Fibroblast of lung (primary cell): ENCODE measurements around the gene BUD23. TPM values are rescaled to one million over a fixed set of nuclear protein-coding genes. Genes with fewer than 3 reads are reported as not detected.

Experiments used
- DNase-seq, 2 donors: peaks; one replicate each; pipeline versions ENCODE4 v3.0.0 to v3.0.0-alpha.2; 2010; ENCODE audit warnings: low read depth in 2 of 2
- H2AFZ ChIP-seq: 2 replicates; pipeline ENCODE4 v1.5.1; 2012; ENCODE audit warnings: low read length, control low read depth, inconsistent platforms
- H3K27ac ChIP-seq: 2 replicates; pipeline ENCODE4 v1.5.1; 2011; ENCODE audit warnings: low read length, control low read depth; ENCODE audit not compliant: insufficient read depth
- H3K27me3 ChIP-seq: 2 replicates; pipeline ENCODE4 v1.5.1; 2011; ENCODE audit warnings: mild to moderate bottlenecking, low read length; ENCODE audit not compliant: control insufficient read depth, insufficient read depth
- H3K36me3 ChIP-seq: 2 replicates; pipeline ENCODE4 v1.5.1; 2011; ENCODE audit warnings: low read length; ENCODE audit not compliant: control insufficient read depth, insufficient read depth
- H3K4me1 ChIP-seq: 2 replicates; pipeline ENCODE4 v1.5.1; 2011; ENCODE audit warnings: low read length; ENCODE audit not compliant: control insufficient read depth, insufficient read depth; ENCODE audit errors: extremely low read depth
- H3K4me2 ChIP-seq: 2 replicates; pipeline ENCODE4 v1.5.1; 2011; ENCODE audit warnings: low read length, control low read depth; ENCODE audit not compliant: insufficient read depth; ENCODE audit errors: extremely low read depth
- H3K4me3 ChIP-seq, 4 experiments: fragments of 200-600 bp in 1 of 4; sonication (generic) in 1 of 4; replicated peaks in 1 of 4; 2 replicates each; pipeline ENCODE4 v1.5.1; 2011 to 2016; ENCODE audit warnings: low read length in 4 of 4, low read depth in 3 of 4, mild to moderate bottlenecking in 3 of 4, control low read depth in 2 of 4, inconsistent platforms in 1 of 4, mixed read lengths in 1 of 4; ENCODE audit not compliant: insufficient read depth in 1 of 4; ENCODE audit errors: control extremely low read depth in 1 of 4
- H3K79me2 ChIP-seq: 2 replicates; pipeline ENCODE4 v1.5.1; 2012; ENCODE audit warnings: mild to moderate bottlenecking, low read length, inconsistent platforms; ENCODE audit not compliant: control insufficient read depth, insufficient read depth
- H3K9ac ChIP-seq: 2 replicates; pipeline ENCODE4 v1.5.1; 2011; ENCODE audit warnings: mild to moderate bottlenecking, low read length, control low read depth; ENCODE audit not compliant: insufficient read depth
- H3K9me3 ChIP-seq: 2 replicates; pipeline ENCODE4 v1.5.1; 2012; ENCODE audit warnings: low read depth, low read length; ENCODE audit not compliant: control insufficient read depth, insufficient read depth
- H4K20me1 ChIP-seq: 2 replicates; pipeline ENCODE4 v1.5.1; 2011; ENCODE audit warnings: low read length; ENCODE audit not compliant: control insufficient read depth, insufficient read depth; ENCODE audit errors: extremely low read depth
- EZH2 ChIP-seq: IDR thresholded peaks from 2 replicates; pipeline ENCODE4 v1.5.1; 2012; ENCODE audit warnings: low read length, control low read depth, mild to moderate bottlenecking; ENCODE audit errors: missing control alignments
- polyA plus RNA-seq, 2 donors: library from polyadenylated mRNA; depleted of rRNA in 1 of 2; stranded (reverse) in 1 of 2; unstranded in 1 of 2; fragments of >200 nt; gene quantifications; 2 replicates each; pipeline ENCODE4 v1.2.1, GENCODE V29; 2011 to 2012; ENCODE audit warnings: missing spikeins in 1 of 2
- total RNA-seq: library from RNA; depleted of rRNA; stranded (reverse); fragments of >200 nt; gene quantifications from 2 replicates; pipeline ENCODE4 v1.2.1, GENCODE V29; 2014
- TF ChIP-seq, protein P1 (sequence below), 2 donors: IDR thresholded peaks in 1 of 2; conservative IDR thresholded peaks in 1 of 2; 1 replicate in 1 of 2; 2 replicates in 1 of 2; pipeline ENCODE4 v1.5.1; 2011 to 2012; ENCODE audit warnings: low read length in 2 of 2, control low read depth in 1 of 2, inconsistent platforms in 1 of 2, low read depth in 1 of 2, mild to moderate bottlenecking in 1 of 2

BUD23 gene
- total and polyA plus RNA-seq, 2 donors (not counting 1 experiment from before 2014, with no cell fraction given): 31.9 to 60.1 TPM

DNA sequence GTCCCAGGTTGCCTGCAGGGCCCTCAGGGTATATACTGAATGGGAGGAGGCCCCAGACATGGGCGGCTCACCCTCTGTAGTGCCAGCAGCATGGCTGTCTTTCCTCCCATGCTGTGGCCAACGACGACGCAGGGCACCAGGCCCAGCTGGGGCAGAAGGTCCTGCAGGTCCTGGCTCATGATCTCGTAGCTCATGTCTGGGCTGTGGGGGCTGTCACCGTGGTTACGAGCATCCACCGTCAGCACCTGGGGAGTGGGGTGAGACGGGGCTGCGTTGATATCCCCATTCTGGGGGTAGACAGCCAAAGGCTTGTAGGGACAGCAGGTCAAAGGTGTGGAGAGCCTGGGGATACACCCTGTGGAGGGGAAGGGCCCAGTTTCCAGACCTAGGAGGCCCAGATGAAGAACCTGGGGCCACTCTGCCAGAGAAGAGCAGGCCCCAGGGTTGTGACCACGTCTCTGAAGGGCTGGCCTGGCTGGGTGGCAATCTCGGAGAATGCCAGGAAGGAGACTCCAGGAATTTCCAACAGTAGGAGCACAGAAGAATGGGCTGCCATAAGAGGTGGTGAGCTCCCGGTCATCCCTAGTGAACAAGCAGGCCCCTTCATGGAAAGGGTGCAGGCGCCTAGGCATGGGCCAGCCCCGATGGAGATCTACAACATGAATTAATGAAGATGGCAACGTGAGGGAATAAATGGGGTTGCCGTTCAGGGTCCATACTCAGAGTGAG lies 54.3 kb downstream of the BUD23 start:
- DNase-seq: no peak
- no peak overlapping the region for H3K9ac ChIP-seq
- peaks cover 8% of the 10 kb centered on the region for H3K4me1 ChIP-seq
- H4K20me1 ChIP-seq: no peaks in the 10 kb centered on the region
- TF ChIP-seq, protein P1, sequence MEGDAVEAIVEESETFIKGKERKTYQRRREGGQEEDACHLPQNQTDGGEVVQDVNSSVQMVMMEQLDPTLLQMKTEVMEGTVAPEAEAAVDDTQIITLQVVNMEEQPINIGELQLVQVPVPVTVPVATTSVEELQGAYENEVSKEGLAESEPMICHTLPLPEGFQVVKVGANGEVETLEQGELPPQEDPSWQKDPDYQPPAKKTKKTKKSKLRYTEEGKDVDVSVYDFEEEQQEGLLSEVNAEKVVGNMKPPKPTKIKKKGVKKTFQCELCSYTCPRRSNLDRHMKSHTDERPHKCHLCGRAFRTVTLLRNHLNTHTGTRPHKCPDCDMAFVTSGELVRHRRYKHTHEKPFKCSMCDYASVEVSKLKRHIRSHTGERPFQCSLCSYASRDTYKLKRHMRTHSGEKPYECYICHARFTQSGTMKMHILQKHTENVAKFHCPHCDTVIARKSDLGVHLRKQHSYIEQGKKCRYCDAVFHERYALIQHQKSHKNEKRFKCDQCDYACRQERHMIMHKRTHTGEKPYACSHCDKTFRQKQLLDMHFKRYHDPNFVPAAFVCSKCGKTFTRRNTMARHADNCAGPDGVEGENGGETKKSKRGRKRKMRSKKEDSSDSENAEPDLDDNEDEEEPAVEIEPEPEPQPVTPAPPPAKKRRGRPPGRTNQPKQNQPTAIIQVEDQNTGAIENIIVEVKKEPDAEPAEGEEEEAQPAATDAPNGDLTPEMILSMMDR (conservative IDR thresholded peaks at IDR 0.05 in 1 of 2, IDR thresholded peaks at IDR 0.05 in 1 of 2; ENCODE audit: low read depth in 1 of 2, low read length in 2 of 2): no peak
- no peak for TF ChIP-seq EZH2
- H2AFZ ChIP-seq: no peak overlapping the region
- peak overlapping the region; percentile 49 for H3K4me2 ChIP-seq
- H3K4me3 ChIP-seq: peak overlapping the region; percentile 69 to 95 (median 87)
- H3K27ac ChIP-seq: no peak overlapping the region
- peaks cover 2% of the 10 kb centered on the region for H3K36me3 ChIP-seq
- H3K9me3 ChIP-seq: no peaks in the 10 kb centered on the region
- peaks cover 7% of the 10 kb centered on the region for H3K79me2 ChIP-seq
- no peaks in the 10 kb centered on the region for H3K27me3 ChIP-seq

DNA sequence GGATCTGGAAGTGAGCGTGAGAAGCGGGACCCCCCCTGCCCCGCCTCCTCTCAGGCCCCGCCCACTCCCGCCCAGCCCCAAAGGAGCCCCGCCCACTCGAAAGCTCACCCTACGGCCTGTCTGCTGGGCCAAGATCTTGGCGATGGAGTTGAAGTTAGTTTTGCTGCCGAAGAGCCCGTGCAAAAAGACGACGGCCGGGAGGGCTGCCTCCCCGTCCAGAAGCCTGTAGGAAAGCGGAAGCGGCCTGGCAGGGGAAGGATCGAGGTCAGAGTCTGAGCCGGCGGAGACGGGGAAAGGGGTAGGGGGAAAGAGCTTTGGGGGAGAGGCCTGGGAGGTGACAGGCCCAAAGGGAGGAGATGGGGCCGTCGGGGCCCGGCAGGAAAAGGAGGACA lies 54.8 kb downstream of the BUD23 start:
- Histone ChIP-seq H3K27ac (peak overlapping the region; percentile 88), H3K79me2 (peaks cover 7% of the 10 kb centered on the region), H3K4me1 (peaks cover 8% of the 10 kb centered on the region), H3K4me3 (peak overlapping the region; percentile 69 to 95 (median 87)), H3K4me2 (peak overlapping the region; percentile 90), H3K9ac (peak overlapping the region; percentile 74), H3K36me3 (peaks cover 2% of the 10 kb centered on the region), H3K27me3 (no peaks in the 10 kb centered on the region), H2AFZ (peak overlapping the region; percentile 83), H4K20me1 (no peaks in the 10 kb centered on the region), H3K9me3 (no peaks in the 10 kb centered on the region)
- TF ChIP-seq, protein P1 (conservative IDR thresholded peaks at IDR 0.05 in 1 of 2, IDR thresholded peaks at IDR 0.05 in 1 of 2; ENCODE audit: low read depth in 1 of 2, low read length in 2 of 2): no peak
- TF ChIP-seq EZH2: no peak
- DNase-seq: peak; percentile 38 to 49

DNA sequence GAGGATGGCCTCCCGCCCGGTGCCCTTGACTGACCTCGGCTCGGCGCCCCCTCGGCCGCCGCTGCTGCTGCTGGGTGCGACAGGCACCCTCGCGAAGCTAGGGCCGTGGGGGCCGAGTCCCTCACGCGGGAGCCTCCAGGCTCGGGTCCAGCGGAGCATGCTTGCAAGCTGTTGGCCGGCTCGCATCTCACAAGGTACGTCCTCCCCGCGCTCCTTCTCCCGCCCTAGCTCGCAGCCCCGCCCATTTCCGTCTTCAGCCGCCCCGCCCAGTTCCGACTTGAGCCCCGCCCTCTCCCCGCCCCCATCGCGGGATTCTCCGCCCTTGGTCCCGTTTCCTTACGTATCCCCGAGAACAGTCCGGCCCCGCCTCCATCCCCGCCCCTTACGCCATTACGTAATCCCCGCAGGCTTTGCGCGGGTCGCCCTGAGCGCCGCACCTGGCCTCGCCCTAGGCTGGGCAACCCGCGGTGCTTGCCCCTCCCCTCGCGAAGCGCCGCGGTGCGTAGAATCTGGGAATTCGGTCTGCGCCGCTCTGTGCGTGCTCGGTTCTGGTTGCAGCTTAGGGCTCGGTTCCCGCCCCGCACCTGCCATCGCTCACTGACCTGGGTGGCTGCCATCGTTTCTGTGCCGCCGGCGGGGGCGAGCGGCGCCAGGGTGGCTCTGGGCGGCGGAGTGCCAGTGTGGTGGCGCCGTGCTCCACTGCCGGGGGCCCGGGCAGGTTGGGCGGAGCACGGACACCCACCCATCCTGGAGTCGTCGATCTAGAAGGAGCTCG lies 55.4 kb downstream of the BUD23 start, which contains the start of gene ABHD11:
Gene ABHD11 (minus strand): TSS at position 191 of the 775 bp plus-strand sequence. CDS start 32 bp downstream, at position 159.
- H3K4me1 ChIP-seq: peaks cover 8% of the 10 kb centered on the region
- H3K4me2 ChIP-seq: peak within 1 kb of the TSS; percentile 90
- peaks cover 2% of the 10 kb centered on the region for H3K36me3 ChIP-seq
- no peaks in the 10 kb centered on the region for H4K20me1 ChIP-seq
- TF ChIP-seq, protein P1 (conservative IDR thresholded peaks at IDR 0.05 in 1 of 2, IDR thresholded peaks at IDR 0.05 in 1 of 2; ENCODE audit: low read depth in 1 of 2, low read length in 2 of 2): no peak
- TF ChIP-seq EZH2: no peak
- no peaks in the 10 kb centered on the region for H3K27me3 ChIP-seq
- DNase-seq: peak; percentile 92 to 95
- H2AFZ ChIP-seq: peak within 1 kb of the TSS; percentile 90
- no peaks in the 10 kb centered on the region for H3K9me3 ChIP-seq
- H3K27ac ChIP-seq: peak within 1 kb of the TSS; percentile 88
- peaks cover 7% of the 10 kb centered on the region for H3K79me2 ChIP-seq
- peak within 1 kb of the TSS; percentile 82 for H3K9ac ChIP-seq
- peak within 1 kb of the TSS; percentile 69 to 95 (median 87) for H3K4me3 ChIP-seq
